ENCODE results near the gene ATP2C1.
"Not testable (repeated sequence)": the region's sequence is repeated elsewhere in the genome, so short reads cannot be mapped to it uniquely, and the experiment has no call there.

ATP2C1 gene, protein sequence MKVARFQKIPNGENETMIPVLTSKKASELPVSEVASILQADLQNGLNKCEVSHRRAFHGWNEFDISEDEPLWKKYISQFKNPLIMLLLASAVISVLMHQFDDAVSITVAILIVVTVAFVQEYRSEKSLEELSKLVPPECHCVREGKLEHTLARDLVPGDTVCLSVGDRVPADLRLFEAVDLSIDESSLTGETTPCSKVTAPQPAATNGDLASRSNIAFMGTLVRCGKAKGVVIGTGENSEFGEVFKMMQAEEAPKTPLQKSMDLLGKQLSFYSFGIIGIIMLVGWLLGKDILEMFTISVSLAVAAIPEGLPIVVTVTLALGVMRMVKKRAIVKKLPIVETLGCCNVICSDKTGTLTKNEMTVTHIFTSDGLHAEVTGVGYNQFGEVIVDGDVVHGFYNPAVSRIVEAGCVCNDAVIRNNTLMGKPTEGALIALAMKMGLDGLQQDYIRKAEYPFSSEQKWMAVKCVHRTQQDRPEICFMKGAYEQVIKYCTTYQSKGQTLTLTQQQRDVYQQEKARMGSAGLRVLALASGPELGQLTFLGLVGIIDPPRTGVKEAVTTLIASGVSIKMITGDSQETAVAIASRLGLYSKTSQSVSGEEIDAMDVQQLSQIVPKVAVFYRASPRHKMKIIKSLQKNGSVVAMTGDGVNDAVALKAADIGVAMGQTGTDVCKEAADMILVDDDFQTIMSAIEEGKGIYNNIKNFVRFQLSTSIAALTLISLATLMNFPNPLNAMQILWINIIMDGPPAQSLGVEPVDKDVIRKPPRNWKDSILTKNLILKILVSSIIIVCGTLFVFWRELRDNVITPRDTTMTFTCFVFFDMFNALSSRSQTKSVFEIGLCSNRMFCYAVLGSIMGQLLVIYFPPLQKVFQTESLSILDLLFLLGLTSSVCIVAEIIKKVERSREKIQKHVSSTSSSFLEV

GRCh38 chr3:130893376-130894129, at the start of gene ATP2C1:
Gene ATP2C1 (plus strand): TSS chr3:130894084. CDS start chr3:130894770, 686 bp downstream.
- DNase-seq (ENCODE audit: extremely low read depth in 1 of 2, low read depth in 1 of 2), result peak; percentile 74 to 84

GRCh38 chr3:130844462-130844861, 49.4 kb upstream of the ATP2C1 start:
- no peak for DNase-seq (ENCODE audit: extremely low read depth in 1 of 2, low read depth in 1 of 2)

- DNase-seq (ENCODE audit: extremely low read depth in 1 of 2, low read depth in 1 of 2), result no peak
Observed at GRCh38 chr3:130846181-130846580, 47.7 kb upstream of the ATP2C1 start.

DNA sequence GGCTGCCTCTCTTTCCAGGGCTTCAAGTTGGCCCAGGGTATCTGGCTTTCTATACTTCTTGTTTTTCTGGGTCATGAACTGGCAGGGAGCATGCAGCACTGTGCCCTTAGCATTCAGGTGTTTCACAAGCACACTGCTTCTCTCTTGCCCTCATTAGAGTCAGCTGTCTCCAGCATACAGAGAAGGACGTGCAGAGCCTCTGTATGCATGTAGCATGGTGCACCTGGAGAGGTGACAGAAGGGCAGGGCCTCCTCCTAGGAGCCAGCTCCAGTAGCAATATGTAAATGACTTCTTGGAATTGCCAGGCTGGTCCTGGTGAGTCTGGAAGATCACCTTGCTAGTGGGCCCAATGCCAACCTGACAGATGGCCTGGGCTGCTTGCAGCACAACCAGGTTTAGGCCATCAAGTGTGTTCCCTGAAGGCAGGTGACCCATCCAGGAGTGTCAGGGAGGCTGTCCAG, 44.8 kb upstream of the ATP2C1 start:
- no peak for DNase-seq (ENCODE audit: extremely low read depth in 1 of 2, low read depth in 1 of 2)

DNA sequence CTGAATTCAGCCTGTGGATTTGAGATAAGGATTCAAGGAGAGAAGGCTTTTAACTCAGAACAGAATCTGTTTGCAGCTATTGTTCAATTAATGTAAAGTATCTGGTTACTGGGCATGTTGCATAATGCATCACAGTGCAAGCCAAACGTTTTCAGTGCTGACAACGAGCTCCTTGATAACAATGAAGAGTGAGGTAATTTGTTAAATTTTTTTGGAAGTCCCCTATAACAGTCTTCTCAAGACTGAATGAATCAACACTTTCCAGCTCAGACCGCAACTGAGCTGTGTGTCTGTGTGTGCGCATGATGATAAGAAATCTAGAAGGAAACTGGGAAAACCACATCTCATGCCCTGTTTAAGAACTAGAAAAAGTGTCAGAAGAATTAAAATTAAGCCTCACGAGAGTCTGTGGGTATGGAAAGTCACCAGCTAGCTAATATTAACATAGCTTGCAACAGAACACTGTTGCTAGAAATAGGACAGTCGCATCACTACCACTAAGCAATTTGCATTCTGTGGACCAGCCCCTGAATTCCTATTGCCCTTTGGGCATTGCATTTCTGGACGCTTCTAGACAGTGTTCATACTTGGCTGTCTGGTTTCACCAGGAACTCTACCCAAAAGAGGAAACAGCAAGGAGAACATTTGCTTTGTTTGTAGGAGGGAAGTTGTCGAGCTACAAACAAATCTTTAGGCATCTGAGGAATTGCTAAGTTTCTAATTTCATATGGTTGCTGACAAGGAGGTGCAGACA, 43.7 kb upstream of the ATP2C1 start:
- DNase-seq (ENCODE audit: extremely low read depth in 1 of 2, low read depth in 1 of 2), result no peak

GRCh38 chr3:130850843-130851242, 43.0 kb upstream of the ATP2C1 start:
- no peak for DNase-seq (ENCODE audit: extremely low read depth in 1 of 2, low read depth in 1 of 2)

DNA sequence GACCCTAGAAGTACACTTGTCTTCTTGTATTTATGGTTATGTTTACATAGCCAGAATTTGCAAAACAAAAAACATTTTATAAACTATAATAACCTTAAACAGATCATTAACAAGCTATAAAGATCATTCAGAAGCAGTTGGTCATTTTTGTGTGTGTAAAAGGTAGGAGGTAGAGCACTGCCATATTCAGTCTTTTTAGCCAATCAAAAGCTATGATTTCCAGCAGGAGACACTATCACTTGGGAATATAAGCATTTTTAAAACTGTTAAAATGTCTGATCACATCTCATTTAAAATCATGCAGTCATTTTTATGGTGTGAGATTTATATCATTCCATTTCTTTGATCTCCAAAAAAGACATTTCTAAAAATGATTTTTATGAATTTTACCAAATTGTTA, 42.6 kb upstream of the ATP2C1 start:
- no peak for DNase-seq (ENCODE audit: extremely low read depth in 1 of 2, low read depth in 1 of 2)

GRCh38 chr3:130853581-130853980, 40.3 kb upstream of the ATP2C1 start:
- DNase-seq (ENCODE audit: extremely low read depth in 1 of 2, low read depth in 1 of 2), result no peak

- DNase-seq (ENCODE audit: extremely low read depth in 1 of 2, low read depth in 1 of 2), result no peak
Observed at GRCh38 chr3:130854208-130854864, 39.5 kb upstream of the ATP2C1 start.

DNA sequence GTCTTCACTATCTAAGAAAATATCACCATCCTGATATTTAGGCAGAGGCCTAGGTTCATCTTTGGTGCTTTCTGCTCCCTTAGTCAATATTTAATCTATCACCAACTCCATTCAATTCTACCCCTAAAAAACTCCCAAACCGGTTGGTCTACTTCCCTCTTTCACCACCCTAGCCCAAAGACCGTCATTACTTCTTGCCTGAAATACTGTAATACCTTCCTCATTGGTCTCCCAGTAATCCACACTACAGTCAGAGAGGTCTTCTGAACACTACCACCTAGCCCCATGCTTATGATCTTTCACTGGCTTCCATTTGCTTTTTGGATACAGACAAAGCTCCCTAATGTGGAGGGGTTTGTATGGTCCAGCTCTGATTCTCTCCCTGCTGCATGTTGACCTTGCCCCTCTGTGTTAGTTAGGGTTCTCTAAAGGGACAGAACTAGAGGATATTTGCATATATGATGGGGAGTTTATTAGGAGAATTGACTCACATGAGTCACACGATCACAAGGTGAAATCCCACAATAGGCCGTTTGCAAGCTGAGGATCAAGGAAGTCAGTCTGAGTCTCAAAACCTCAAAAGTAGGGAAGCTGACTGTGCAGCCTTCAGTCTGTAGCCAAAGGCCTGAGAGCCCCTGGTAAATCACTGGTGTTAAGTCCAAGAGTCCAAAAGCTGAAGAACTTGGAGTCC, 36.4 kb upstream of the ATP2C1 start:
- DNase-seq (ENCODE audit: extremely low read depth in 1 of 2, low read depth in 1 of 2), result no peak

- DNase-seq (ENCODE audit: extremely low read depth in 1 of 2, low read depth in 1 of 2), result not testable (repeated sequence)
Observed at GRCh38 chr3:130862130-130862529, 31.8 kb upstream of the ATP2C1 start.

DNA sequence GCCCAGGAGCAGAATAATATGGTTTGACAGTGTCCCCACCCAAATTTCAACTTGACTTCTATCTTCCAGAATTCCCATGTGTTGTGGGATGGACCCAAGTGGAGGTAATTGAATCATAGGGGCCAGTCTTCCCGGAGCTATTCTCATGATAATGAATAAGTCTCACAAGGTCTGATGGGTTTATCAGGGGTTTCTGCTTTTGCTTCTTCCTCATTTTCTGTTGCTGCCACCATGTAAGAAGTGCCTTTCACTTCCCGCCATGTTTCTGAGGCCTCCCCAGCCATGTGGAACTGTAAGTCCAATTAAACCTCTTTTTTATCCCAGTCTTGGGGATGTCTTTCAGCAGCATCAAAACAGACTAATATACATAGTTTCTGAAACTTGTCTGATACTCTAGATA, 28.4 kb upstream of the ATP2C1 start:
- no peak for DNase-seq (ENCODE audit: extremely low read depth in 1 of 2, low read depth in 1 of 2)

DNA sequence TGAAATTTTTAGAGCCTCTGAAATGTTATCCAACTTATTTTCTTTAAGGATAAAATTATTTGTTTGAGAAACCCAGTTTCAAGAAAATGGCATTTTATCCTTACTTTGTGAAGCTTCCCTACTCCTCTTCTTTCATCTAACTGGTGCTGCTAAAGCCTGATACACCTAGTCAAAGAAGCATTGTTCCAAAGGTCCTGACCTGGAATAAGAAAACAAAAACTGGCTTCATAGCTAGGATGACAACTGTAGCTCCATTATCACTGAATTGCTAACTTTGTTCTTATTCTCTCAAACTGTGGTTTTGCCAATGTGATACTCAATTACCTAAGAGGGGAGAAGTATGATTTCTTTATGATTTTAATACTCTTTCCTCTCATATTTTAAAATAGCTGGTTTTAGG, 27.6 kb upstream of the ATP2C1 start:
- no peak for DNase-seq (ENCODE audit: extremely low read depth in 1 of 2, low read depth in 1 of 2)

DNA sequence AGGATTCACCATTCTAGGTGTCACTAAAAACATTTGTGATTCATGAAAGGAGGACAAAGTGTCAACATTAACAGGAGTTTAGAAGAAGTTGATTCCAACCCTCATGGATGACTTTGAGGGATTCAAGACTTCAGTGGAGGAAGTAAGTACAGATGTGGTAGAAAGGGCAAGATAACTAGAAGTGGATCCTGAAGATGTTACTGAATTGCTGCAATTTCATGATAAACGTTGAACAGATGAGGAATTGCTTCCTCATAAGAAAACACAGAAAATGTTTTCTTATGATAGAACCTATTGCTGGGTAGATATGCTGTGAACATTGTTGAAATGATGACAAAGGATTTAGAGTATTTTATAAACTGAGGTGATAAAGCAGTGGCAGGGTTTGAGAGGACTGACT, 23.5 kb upstream of the ATP2C1 start:
- no peak for DNase-seq (ENCODE audit: extremely low read depth in 1 of 2, low read depth in 1 of 2)

GRCh38 chr3:130876594-130876993, 17.3 kb upstream of the ATP2C1 start:
- no peak for DNase-seq (ENCODE audit: extremely low read depth in 1 of 2, low read depth in 1 of 2)

- DNase-seq (ENCODE audit: extremely low read depth in 1 of 2, low read depth in 1 of 2), result no peak
Observed at GRCh38 chr3:130878464-130878863, 15.4 kb upstream of the ATP2C1 start.

GRCh38 chr3:130889416-130889946, 4.4 kb upstream of the ATP2C1 start:
- DNase-seq (ENCODE audit: extremely low read depth in 1 of 2, low read depth in 1 of 2), result no peak

DNA sequence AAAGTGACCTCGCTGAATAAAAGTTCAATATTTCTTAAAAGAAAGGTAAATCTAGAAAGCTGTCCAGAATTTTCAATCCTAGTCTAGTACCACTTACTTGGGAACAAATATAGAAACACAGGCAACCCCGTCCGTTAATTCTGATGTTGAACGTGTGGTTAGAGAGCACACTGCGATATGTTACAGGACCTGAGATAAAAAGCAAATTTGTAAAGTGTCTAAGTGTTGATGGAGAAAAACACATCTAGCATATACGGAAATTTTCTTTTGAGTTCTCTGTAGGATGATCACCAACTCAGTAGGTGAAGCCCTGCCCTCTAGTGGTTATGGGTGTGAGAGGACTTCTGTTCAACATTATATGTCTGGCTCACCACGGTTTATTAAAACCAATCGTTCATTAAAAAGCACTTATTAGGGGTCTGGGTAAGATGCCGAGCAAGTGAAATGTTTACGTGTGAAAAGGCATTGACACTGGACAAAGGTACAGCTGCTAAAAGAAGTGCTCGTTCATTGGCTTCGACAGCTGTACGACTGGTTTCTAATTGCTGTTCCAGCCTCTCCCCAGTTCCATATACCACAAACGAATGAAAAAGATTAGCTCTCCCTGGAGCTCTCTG, 1.0 kb upstream of the ATP2C1 start:
- peak in 1 of 2 donors; percentile 29 for DNase-seq (ENCODE audit: extremely low read depth in 1 of 2, low read depth in 1 of 2)
